Fibroblast of skin of right quadriceps (primary cell): ENCODE results near the gene NRIP1.
"Not testable (repeated sequence)": the region's sequence is repeated elsewhere in the genome, so short reads cannot be mapped to it uniquely, and the experiment has no call there.

Experiments
- DNase-seq: peaks from one replicate; pipeline ENCODE4 v3.0.0-alpha.2; 2013

NRIP1 gene

GRCh38 chr21:14972678-14973077 lies 92.1 kb downstream of the NRIP1 start:
- DNase-seq, result no peak

GRCh38 chr21:14968821-14969220 lies 96.0 kb downstream of the NRIP1 start:
- DNase-seq, result peak; percentile 22

GRCh38 chr21:14968029-14968428 lies 96.8 kb downstream of the NRIP1 start:
- DNase-seq, result no peak

- no peak for DNase-seq
Observed at GRCh38 chr21:14964621-14965020, 100.2 kb downstream of the NRIP1 start.

GRCh38 chr21:14962217-14962616 lies 102.6 kb downstream of the NRIP1 start:
- no peak for DNase-seq

GRCh38 chr21:14961502-14961901 lies 103.3 kb downstream of the NRIP1 start:
- DNase-seq, result no peak

- peak; percentile 18 for DNase-seq
Observed at GRCh38 chr21:14959343-14959742, 105.5 kb downstream of the NRIP1 start.

GRCh38 chr21:14957836-14958235 lies 107.0 kb downstream of the NRIP1 start:
- no peak for DNase-seq

GRCh38 chr21:14956807-14957206 lies 108.0 kb downstream of the NRIP1 start:
- DNase-seq, result peak; percentile 87

- DNase-seq, result no peak
Observed at GRCh38 chr21:14955936-14956520, 108.8 kb downstream of the NRIP1 start.

- no peak for DNase-seq
Observed at GRCh38 chr21:14952916-14953315, 111.9 kb downstream of the NRIP1 start.

- DNase-seq, result no peak
Observed at GRCh38 chr21:14949603-14950002, 115.2 kb downstream of the NRIP1 start.

GRCh38 chr21:14947613-14948160 lies 117.1 kb downstream of the NRIP1 start:
- no peak for DNase-seq

- no peak for DNase-seq
Observed at GRCh38 chr21:14945176-14945575, 119.6 kb downstream of the NRIP1 start.

GRCh38 chr21:14943616-14944015 lies 121.2 kb downstream of the NRIP1 start:
- no peak for DNase-seq

GRCh38 chr21:14942801-14943490 lies 121.9 kb downstream of the NRIP1 start:
- no peak for DNase-seq

GRCh38 chr21:14927324-14927723 lies 137.5 kb downstream of the NRIP1 start:
- not testable (repeated sequence) for DNase-seq

GRCh38 chr21:14926186-14926585 lies 138.6 kb downstream of the NRIP1 start:
- no peak for DNase-seq

- peak; percentile 73 for DNase-seq
Observed at GRCh38 chr21:14923468-14923867, 141.3 kb downstream of the NRIP1 start.

GRCh38 chr21:14922980-14923379 lies 141.8 kb downstream of the NRIP1 start:
- no peak for DNase-seq

- DNase-seq, result no peak
Observed at GRCh38 chr21:14918527-14918926, 146.3 kb downstream of the NRIP1 start.

GRCh38 chr21:14917762-14918161 lies 147.0 kb downstream of the NRIP1 start:
- DNase-seq, result no peak

GRCh38 chr21:14916676-14917141 lies 148.1 kb downstream of the NRIP1 start:
- DNase-seq, result no peak

GRCh38 chr21:14913638-14914037 lies 151.2 kb downstream of the NRIP1 start:
- DNase-seq, result no peak
